Esophagus (tissue), 2 donors: ENCODE results near the gene PPP2R3A. TPM values are rescaled to one million over a fixed set of nuclear protein-coding genes. Genes with fewer than 3 reads are reported as not detected.
"Not testable (repeated sequence)": the region's sequence is repeated elsewhere in the genome, so short reads cannot be mapped to it uniquely, and the experiment has no call there.

Experiments
- H3K27ac ChIP-seq, 2 donors: one replicate each; pipeline ENCODE4 v1.5.1; 2013; ENCODE audit warnings: low read depth in 2 of 2, mild to moderate bottlenecking in 2 of 2, inconsistent platforms in 1 of 2, low read length in 1 of 2, moderate library complexity in 1 of 2
- H3K27me3 ChIP-seq, 2 donors: one replicate each; pipeline ENCODE4 v1.6.1; 2013; ENCODE audit warnings: low read length in 2 of 2, control low read depth in 1 of 2, mild to moderate bottlenecking in 1 of 2; ENCODE audit not compliant: insufficient read depth in 2 of 2, control insufficient read depth in 1 of 2
- H3K36me3 ChIP-seq, 2 donors: one replicate each; pipeline ENCODE4 v1.6.1; 2013; ENCODE audit warnings: low read length in 1 of 2; ENCODE audit not compliant: control insufficient read depth in 2 of 2, insufficient read depth in 2 of 2
- H3K4me1 ChIP-seq, 2 donors: one replicate each; pipeline ENCODE4 v1.6.1; 2013; ENCODE audit warnings: low read length in 1 of 2; ENCODE audit not compliant: control insufficient read depth in 2 of 2, insufficient read depth in 2 of 2
- H3K4me3 ChIP-seq, 2 donors: one replicate each; pipeline ENCODE4 v1.5.1; 2013; ENCODE audit warnings: low read length in 2 of 2, mild to moderate bottlenecking in 2 of 2, low read depth in 1 of 2, moderate library complexity in 1 of 2
- H3K9me3 ChIP-seq, 2 donors: one replicate each; pipeline ENCODE4 v1.6.1; 2013; ENCODE audit warnings: mild to moderate bottlenecking in 2 of 2, low read depth in 1 of 2, low read length in 1 of 2, moderate library complexity in 1 of 2; ENCODE audit not compliant: control insufficient read depth in 2 of 2, insufficient read depth in 1 of 2
- WGBS, 2 donors: extraction: QIAGEN DNeasy Blood & Tissue Kit; methylation state at CpG; one replicate each; pipeline ENCODE4 v1.1.7; 2013; 5-methylcytosine and 5-hydroxymethylcytosine counted together
- polyA plus RNA-seq, 2 donors: library from polyadenylated mRNA; stranded (reverse); fragments of 200-250 nt; gene quantifications; one replicate each; pipeline ENCODE4 v1.2.3, GENCODE V29; 2013
- donor health status: healthy with polysubstance abuse.
- donor health status: Bipolar disorder and iron deficiency.

Gene PPP2R3A
- polyA plus RNA-seq, 2 donors, result 2.1 to 3.5 TPM

- Histone ChIP-seq H3K4me3 (no peak overlapping the region), H3K9me3 (no peaks in the 10 kb centered on the region), H3K36me3 (no peaks in the 10 kb centered on the region), H3K27me3 (no peaks in the 10 kb centered on the region), H3K4me1 (peaks cover 0 to 5% of the 10 kb centered on the region in 2 donors), H3K27ac (no peak overlapping the region)
- 89 to 90% methylated on average over 8 of the region's 8 CpGs for WGBS, 2 donors
Measured at GRCh38 chr3:136181741-136182140, 216.2 kb downstream of the PPP2R3A start.

- Histone ChIP-seq H3K27me3 (no peaks in the 10 kb centered on the region), H3K36me3 (no peaks in the 10 kb centered on the region), H3K27ac (no peak overlapping the region), H3K4me1 (peaks cover 3 to 7% of the 10 kb centered on the region in 2 donors), H3K4me3 (no peak overlapping the region), H3K9me3 (no peaks in the 10 kb centered on the region)
- WGBS, 2 donors, result 68 to 79% methylated on average over 2 of the region's 2 CpGs
Measured at GRCh38 chr3:136184703-136185102, 219.2 kb downstream of the PPP2R3A start.

GRCh38 chr3:136186344-136186743 lies 220.8 kb downstream of the PPP2R3A start:
- H3K36me3 ChIP-seq, result no peaks in the 10 kb centered on the region
- H3K27ac ChIP-seq, result peak overlapping the region in 1 of 2 donors; percentile 1
- H3K27me3 ChIP-seq, result no peaks in the 10 kb centered on the region
- H3K4me1 ChIP-seq, result peaks cover 3 to 7% of the 10 kb centered on the region in 2 donors
- H3K9me3 ChIP-seq, result no peaks in the 10 kb centered on the region
- no peak overlapping the region for H3K4me3 ChIP-seq
- WGBS, 2 donors, result 39 to 49% methylated on average over 3 of the region's 3 CpGs

GRCh38 chr3:136186846-136187245 lies 221.3 kb downstream of the PPP2R3A start:
- Histone ChIP-seq H3K27ac (no peak overlapping the region), H3K9me3 (no peaks in the 10 kb centered on the region), H3K4me3 (no peak overlapping the region), H3K27me3 (no peaks in the 10 kb centered on the region), H3K4me1 (peaks cover 3 to 7% of the 10 kb centered on the region in 2 donors), H3K36me3 (no peaks in the 10 kb centered on the region)
- WGBS, 2 donors, result 58 to 65% methylated on average over 4 of the region's 4 CpGs

GRCh38 chr3:136187868-136188267 lies 222.3 kb downstream of the PPP2R3A start:
- no peak overlapping the region for H3K4me3 ChIP-seq
- peaks cover 3 to 7% of the 10 kb centered on the region in 2 donors for H3K4me1 ChIP-seq
- H3K27ac ChIP-seq, result no peak overlapping the region
- H3K36me3 ChIP-seq, result no peaks in the 10 kb centered on the region
- H3K9me3 ChIP-seq, result no peaks in the 10 kb centered on the region
- no peaks in the 10 kb centered on the region for H3K27me3 ChIP-seq
- 69 to 73% methylated on average over 4 of the region's 4 CpGs for WGBS, 2 donors

- no peak overlapping the region for H3K4me3 ChIP-seq
- H3K36me3 ChIP-seq, result no peaks in the 10 kb centered on the region
- peaks cover 3 to 7% of the 10 kb centered on the region in 2 donors for H3K4me1 ChIP-seq
- H3K27ac ChIP-seq, result no peak overlapping the region
- no peaks in the 10 kb centered on the region for H3K9me3 ChIP-seq
- 67 to 80% methylated on average over 5 of the region's 5 CpGs for WGBS, 2 donors
- H3K27me3 ChIP-seq, result no peaks in the 10 kb centered on the region
Measured at GRCh38 chr3:136189043-136189442, 223.5 kb downstream of the PPP2R3A start.

- Histone ChIP-seq H3K36me3 (no peaks in the 10 kb centered on the region), H3K9me3 (no peaks in the 10 kb centered on the region), H3K27ac (no peak overlapping the region), H3K4me1 (peaks cover 3 to 7% of the 10 kb centered on the region in 2 donors), H3K27me3 (no peaks in the 10 kb centered on the region), H3K4me3 (no peak overlapping the region)
- 90 to 92% methylated on average over 11 of the region's 11 CpGs for WGBS, 2 donors
Measured at GRCh38 chr3:136189859-136190617, 224.5 kb downstream of the PPP2R3A start.

- 16% methylated on average over 6 of the region's 6 CpGs for WGBS, 2 donors
- H3K27ac ChIP-seq, result peak overlapping the region in 1 of 2 donors; percentile 46
Measured at GRCh38 chr3:136192195-136192594, 226.7 kb downstream of the PPP2R3A start.

GRCh38 chr3:136192831-136193230 lies 227.3 kb downstream of the PPP2R3A start:
- H3K9me3 ChIP-seq, result no peaks in the 10 kb centered on the region
- no peaks in the 10 kb centered on the region for H3K27me3 ChIP-seq
- H3K4me3 ChIP-seq, result peak overlapping the region in 1 of 2 donors; percentile 99
- H3K4me1 ChIP-seq, result peaks cover 0 to 5% of the 10 kb centered on the region in 2 donors
- no peaks in the 10 kb centered on the region for H3K36me3 ChIP-seq
- WGBS, 2 donors, result 0 to 2% methylated on average over 2 of the region's 2 CpGs
- H3K27ac ChIP-seq, result no peak overlapping the region

More at GRCh38 chr3:136192195-136192594, 226.7 kb downstream of the PPP2R3A start:
- not testable (repeated sequence) for H3K9me3 ChIP-seq, H3K27me3 ChIP-seq, H3K36me3 ChIP-seq, H3K4me1 ChIP-seq
- H3K4me3 ChIP-seq, result peak overlapping the region in 1 of 2 donors; percentile 20
